A549 (cell line): ENCODE results near the gene PPP1R3D. TPM values are rescaled to one million over a fixed set of nuclear protein-coding genes. Genes with fewer than 3 reads are reported as not detected.

Experiments used
- ATAC-seq, 2 experiments: fragments of 200-7000 bp in 1 of 2; fragments of >200 bp in 1 of 2; cut with Nextera tagmentation in 1 of 2; cut with Tn5 transposase in 1 of 2; 3 replicates each; pipeline versions ENCODE4 v1.8.0 to v1.9.1; 2018 to 2020; ENCODE audit warnings: mild to moderate bottlenecking in 1 of 2, moderate library complexity in 1 of 2
- CTCF ChIA-PET: fragments of 300-600 bp; sonication (Branson Sonifier 250); formaldehyde crosslinking; extraction: SDS; loops from one replicate; lab custom pipeline; 2021; ENCODE audit warnings: antibody characterized with exemption, inconsistent platforms; lab: Yijun Ruan, JAX
- POLR2A ChIA-PET: fragments of 350-600 bp; formaldehyde crosslinking; extraction: SDS; loops from one replicate; lab custom pipeline; 2021; ENCODE audit warnings: antibody characterized with exemption, inconsistent platforms; lab: Yijun Ruan, JAX
- DNase-seq, 2 experiments: peaks; one replicate each; pipeline versions ENCODE4 v3.0.0 to v3.0.0-alpha.2; 2011 to 2016; ENCODE audit warnings: low read depth in 1 of 2, low spot score in 1 of 2
- FAIRE-seq: peaks from 2 replicates; lab custom pipeline; 2011; peaks lifted over from hg19 to GRCh38; lab: Jason Lieb, UNC
- H3K27ac ChIP-seq, 2 experiments: fragments of >200 bp; sonication (Bioruptor Twin); formaldehyde crosslinking; 3 replicates each; pipeline ENCODE4 v1.5.1; 2016 to 2017
- H3K4me1 ChIP-seq: fragments of >200 bp; sonication (Bioruptor Twin); formaldehyde crosslinking; 3 replicates; pipeline ENCODE4 v1.6.1; 2016
- H3K4me2 ChIP-seq: fragments of >200 bp; sonication (Bioruptor Twin); formaldehyde crosslinking; 3 replicates; pipeline ENCODE4 v1.6.1; 2016
- H3K4me3 ChIP-seq: fragments of >200 bp; sonication (Bioruptor Twin); formaldehyde crosslinking; 3 replicates; pipeline ENCODE4 v1.5.1; 2016
- H3K9me3 ChIP-seq: fragments of >200 bp; sonication (Bioruptor Twin); formaldehyde crosslinking; 3 replicates; pipeline ENCODE4 v1.6.1; 2016
- BCL3 ChIP-seq: fragments of >200 bp; sonication (Bioruptor Twin); formaldehyde crosslinking; IDR thresholded peaks from 3 replicates; pipeline ENCODE4 v1.6.1; 2016
- BHLHE40 ChIP-seq: IDR thresholded peaks from 2 replicates; pipeline ENCODE4 v1.6.1; 2012; ENCODE audit warnings: low read depth, low read length, inconsistent platforms
- EHMT2 ChIP-seq: fragments of 200-600 bp; sonication (generic); IDR thresholded peaks from 2 replicates; pipeline ENCODE4 v1.6.1; 2016; ENCODE audit warnings: antibody characterized with exemption, low read depth, mild to moderate bottlenecking, moderate library complexity
- FOXS1 ChIP-seq: fragments of 250-450 bp; sonication (Bioruptor Pico); IDR thresholded peaks from 2 replicates; pipeline ENCODE4 v1.5.0; 2020; ENCODE audit warnings: mild to moderate bottlenecking, moderate library complexity
- HDAC2 ChIP-seq: fragments of 200-600 bp; sonication (generic); IDR thresholded peaks from 2 replicates; pipeline ENCODE4 v1.6.1; 2016
- HOXA7 ChIP-seq: fragments of 250-450 bp; sonication (Bioruptor Pico); IDR thresholded peaks from 2 replicates; pipeline ENCODE4 v1.5.0; 2020; ENCODE audit warnings: mild to moderate bottlenecking, moderate library complexity
- HOXB5 ChIP-seq: fragments of 250-450 bp; sonication (Bioruptor Pico); IDR thresholded peaks from 2 replicates; pipeline ENCODE4 v1.5.0; 2020; ENCODE audit warnings: mild to moderate bottlenecking, moderate library complexity
- JUN ChIP-seq, 2 experiments: fragments of >200 bp; sonication (Bioruptor Twin); formaldehyde crosslinking; IDR thresholded peaks; 2 replicates in 1 of 2; 3 replicates in 1 of 2; pipeline ENCODE4 v1.6.1; 2016 to 2017
- JUNB ChIP-seq: fragments of >200 bp; sonication (Bioruptor Twin); formaldehyde crosslinking; IDR thresholded peaks from 2 replicates; pipeline ENCODE4 v1.6.1; 2016
- KDM5A ChIP-seq: fragments of 200-600 bp; sonication (generic); IDR thresholded peaks from 2 replicates; pipeline ENCODE4 v1.6.1; 2016; ENCODE audit warnings: antibody characterized with exemption, mild to moderate bottlenecking
- MAFK ChIP-seq: fragments of 450-650 bp; IDR thresholded peaks from 2 replicates; pipeline ENCODE4 v1.6.1; 2014; ENCODE audit not compliant: partially characterized antibody
- MAX ChIP-seq: IDR thresholded peaks from 2 replicates; pipeline ENCODE4 v1.6.1; 2012
- MAZ ChIP-seq: fragments of 150-350 bp; IDR thresholded peaks from 2 replicates; pipeline ENCODE4 v1.6.1; 2014; ENCODE audit warnings: antibody characterized with exemption, low read depth, low read length, borderline replicate concordance
- NFE2L2 ChIP-seq: fragments of 150-350 bp; conservative IDR thresholded peaks from 2 replicates; pipeline ENCODE4 v1.6.1; 2014; ENCODE audit warnings: low read length
- PBX3 ChIP-seq: IDR thresholded peaks from 2 replicates; pipeline ENCODE4 v1.6.1; 2012
- REST ChIP-seq: fragments of 200-600 bp; sonication (generic); IDR thresholded peaks from 2 replicates; pipeline ENCODE4 v1.6.1; 2016; ENCODE audit warnings: antibody characterized with exemption, mild to moderate bottlenecking, moderate library complexity
- RFX5 ChIP-seq: fragments of 450-650 bp; IDR thresholded peaks from 2 replicates; pipeline ENCODE4 v1.7.1; 2014; ENCODE audit warnings: antibody characterized with exemption, mild to moderate bottlenecking, moderate library complexity
- TFCP2L1 ChIP-seq: fragments of 250-450 bp; sonication (Bioruptor Pico); IDR thresholded peaks from 2 replicates; pipeline ENCODE4 v1.5.0; 2021; ENCODE audit warnings: mild to moderate bottlenecking
- WGBS: methylation state at CpG from one replicate; pipeline ENCODE4 v1.1.6; 2017; ENCODE audit errors: missing lambda C conversion rate; 5-methylcytosine and 5-hydroxymethylcytosine counted together
- polyA plus RNA-seq, 4 experiments: library from polyadenylated mRNA; depleted of rRNA in 3 of 4; stranded (reverse); fragments of >200 nt; fragmentation: RNase III in 1 of 4; extraction: RNeasy Plus Mini Kit Qiagen cat#74134 plus additional on column Dnase treatment in 1 of 4; gene quantifications; 2 replicates in 3 of 4; 3 replicates in 1 of 4; pipeline ENCODE4 v1.2.3, GENCODE V29; 2011 to 2017

PPP1R3D gene
- polyA plus RNA-seq, 2 of the 4 experiments (the other 2 are of a cell fraction): 2.7 to 3.9 TPM

- Histone ChIP-seq H3K27ac (no peak overlapping the region), H3K4me2 (no peak overlapping the region), H3K9me3 (no peaks in the 10 kb centered on the region), H3K4me3 (no peak overlapping the region), H3K4me1 (no peaks in the 10 kb centered on the region)
- FAIRE-seq (no peak), ATAC-seq (no peak), DNase-seq (no peak)
- ChIA-PET CTCF (interaction anchor here (1.7 kb wide), 1 partner anchor 23 kb away, joined by 6 read pairs; the partner anchor contains the start of gene SYCP2), POLR2A (no interaction called here)
- no peak for TF ChIP-seq PBX3
- TF ChIP-seq JUNB: no peak
- TF ChIP-seq MAFK: peak; percentile 68
- no peak for TF ChIP-seq HOXA7
- no peak for TF ChIP-seq BCL3
- no peak for TF ChIP-seq HDAC2
- WGBS: 74% methylated on average over 2 of the region's 2 CpGs
Measured at GRCh38 chr20:59911041-59911440, 29.1 kb downstream of the PPP1R3D start.

GRCh38 chr20:59908855-59909254, 31.2 kb downstream of the PPP1R3D start:
- ATAC-seq: no peak
- DNase-seq: no peak
- POLR2A ChIA-PET: no interaction called here
- no peaks in the 10 kb centered on the region for H3K4me1 ChIP-seq
- CTCF ChIA-PET: no interaction called here
- no peak overlapping the region for H3K4me2 ChIP-seq
- no peak overlapping the region for H3K4me3 ChIP-seq
- no peak for FAIRE-seq
- 76% methylated on average over 5 of the region's 5 CpGs for WGBS
- H3K27ac ChIP-seq: no peak overlapping the region
- TF ChIP-seq REST (no peak), BHLHE40 (no peak), JUNB (no peak), HDAC2 (no peak), KDM5A (no peak), PBX3 (no peak), FOXS1 (CRISPR knock-in tag) (no peak), EHMT2 (no peak), JUN (IDR thresholded peaks at IDR 0.05) (no peak), MAZ (no peak), NFE2L2 (no peak), TFCP2L1 (no peak), RFX5 (no peak), BCL3 (no peak), MAX (no peak), HOXB5 (CRISPR knock-in tag) (no peak)
- no peaks in the 10 kb centered on the region for H3K9me3 ChIP-seq
